H9 (cell line): ENCODE measurements around the gene DNAI1. TPM values are rescaled to one million over a fixed set of nuclear protein-coding genes. Genes with fewer than 3 reads are reported as not detected.

Source experiments
- DNase-seq: peaks from one replicate; pipeline ENCODE4 v3.0.0-alpha.2; 2017
- H2AFZ ChIP-seq: one replicate; pipeline ENCODE4 v1.6.1; 2013; ENCODE audit warnings: mild to moderate bottlenecking, low read length, control low read depth, moderate library complexity
- H2AK5ac ChIP-seq: 2 replicates; pipeline ENCODE4 v1.6.1; 2013; ENCODE audit warnings: low read length, control low read depth, mixed read lengths; ENCODE audit not compliant: insufficient read length
- H2BK120ac ChIP-seq: one replicate; pipeline ENCODE4 v1.6.1; 2013; ENCODE audit warnings: low read depth, mild to moderate bottlenecking, low read length, control low read depth, inconsistent platforms; ENCODE audit not compliant: poor library complexity, severe bottlenecking
- H2BK12ac ChIP-seq: 2 replicates; pipeline ENCODE4 v1.6.1; 2013; ENCODE audit warnings: low read length, control low read depth, mixed read lengths, low read depth; ENCODE audit not compliant: insufficient read length
- H2BK15ac ChIP-seq: 2 replicates; pipeline ENCODE4 v1.6.1; 2013; ENCODE audit warnings: low read depth, low read length, control low read depth
- H2BK20ac ChIP-seq: one replicate; pipeline ENCODE4 v1.6.1; 2013; ENCODE audit warnings: low read depth, mild to moderate bottlenecking, low read length, control low read depth, inconsistent platforms; ENCODE audit not compliant: poor library complexity, severe bottlenecking
- H2BK5ac ChIP-seq: 2 replicates; pipeline ENCODE4 v1.6.1; 2013; ENCODE audit warnings: low read length, control low read depth, mixed read lengths; ENCODE audit not compliant: insufficient read length
- H3K14ac ChIP-seq: 2 replicates; pipeline ENCODE4 v1.6.1; 2013; ENCODE audit warnings: low read length, control low read depth; ENCODE audit not compliant: insufficient read depth
- H3K18ac ChIP-seq: 2 replicates; pipeline ENCODE4 v1.6.1; 2013; ENCODE audit warnings: low read depth, mild to moderate bottlenecking, mixed read lengths, low read length, control low read depth; ENCODE audit not compliant: insufficient read length
- H3K23ac ChIP-seq: 2 replicates; pipeline ENCODE4 v1.6.1; 2013; ENCODE audit warnings: low read length, control low read depth, mixed read lengths, low read depth; ENCODE audit not compliant: insufficient read length
- H3K23me2 ChIP-seq: 2 replicates; pipeline ENCODE4 v1.6.1; 2013; ENCODE audit warnings: low read depth, mild to moderate bottlenecking, mixed read lengths, low read length, control low read depth; ENCODE audit not compliant: insufficient read length, poor library complexity, severe bottlenecking
- H3K27ac ChIP-seq: 2 replicates; pipeline ENCODE4 v1.5.1; 2013; ENCODE audit warnings: low read length, control low read depth, mixed read lengths, low read depth; ENCODE audit not compliant: insufficient read length
- H3K27me3 ChIP-seq: 2 replicates; pipeline ENCODE4 v1.6.1; 2013; ENCODE audit warnings: low read length, control low read depth, inconsistent platforms; ENCODE audit not compliant: insufficient read depth
- H3K4ac ChIP-seq: 2 replicates; pipeline ENCODE4 v1.6.1; 2013; ENCODE audit warnings: low read depth, mild to moderate bottlenecking, control low read depth, inconsistent platforms, low read length, moderate library complexity
- H3K4me1 ChIP-seq: 2 replicates; pipeline ENCODE4 v1.6.1; 2013; ENCODE audit warnings: low read length, control low read depth, inconsistent platforms; ENCODE audit not compliant: insufficient read depth
- H3K4me2 ChIP-seq: 2 replicates; pipeline ENCODE4 v1.6.1; 2013; ENCODE audit warnings: low read length, control low read depth, mixed read lengths; ENCODE audit not compliant: insufficient read length, insufficient read depth
- H3K56ac ChIP-seq: 2 replicates; pipeline ENCODE4 v1.6.1; 2013; ENCODE audit warnings: low read depth, mild to moderate bottlenecking, mixed read lengths, low read length, control low read depth; ENCODE audit not compliant: insufficient read length
- H3K79me1 ChIP-seq: 2 replicates; pipeline ENCODE4 v1.6.1; 2013; ENCODE audit warnings: low read depth, mild to moderate bottlenecking, moderate library complexity, low read length, control low read depth, inconsistent platforms; ENCODE audit not compliant: insufficient read depth, poor library complexity, severe bottlenecking
- H3K79me2 ChIP-seq: 2 replicates; pipeline ENCODE4 v1.6.1; 2013; ENCODE audit warnings: low read length, control low read depth, inconsistent platforms; ENCODE audit not compliant: insufficient read depth
- H3K9ac ChIP-seq: 2 replicates; pipeline ENCODE4 v1.6.1; 2013; ENCODE audit warnings: low read length, control low read depth, mixed read lengths; ENCODE audit not compliant: insufficient read length; ENCODE audit errors: extremely low read depth
- H3K9me3 ChIP-seq: one replicate; pipeline ENCODE4 v1.6.1; 2013; ENCODE audit warnings: low read depth, low read length, inconsistent platforms; ENCODE audit not compliant: control insufficient read depth
- H3T11ph ChIP-seq: one replicate; pipeline ENCODE4 v1.6.1; 2013; ENCODE audit warnings: mild to moderate bottlenecking, low read length, control low read depth, inconsistent platforms
- H4K20me1 ChIP-seq: one replicate; pipeline ENCODE4 v1.6.1; 2013; ENCODE audit not compliant: control insufficient read depth, insufficient read length, insufficient read depth
- H4K5ac ChIP-seq: 2 replicates; pipeline ENCODE4 v1.6.1; 2013; ENCODE audit warnings: low read depth, mild to moderate bottlenecking, mixed read lengths, low read length, control low read depth; ENCODE audit not compliant: insufficient read length
- H4K8ac ChIP-seq: replicated peaks from 2 replicates; pipeline ENCODE4 v1.6.1; 2013; ENCODE audit warnings: low read length, control low read depth, mixed read lengths, low read depth; ENCODE audit not compliant: insufficient read length
- H4K91ac ChIP-seq: 2 replicates; pipeline ENCODE4 v1.6.1; 2013; ENCODE audit warnings: low read depth, mild to moderate bottlenecking, moderate library complexity, mixed read lengths, low read length, control low read depth; ENCODE audit not compliant: insufficient read length
- H3K27ac Mint-ChIP-seq, 3 experiments: 2 replicates in 2 of 3; 3 replicates in 1 of 3; pipeline ENCODE4 v1.8.0; 2020 to 2021; ENCODE audit warnings: mixed read lengths in 3 of 3, mild to moderate bottlenecking in 1 of 3, moderate library complexity in 1 of 3
- H3K27me3 Mint-ChIP-seq: 2 replicates; pipeline ENCODE4 v1.8.0; 2021; ENCODE audit warnings: low read depth, mild to moderate bottlenecking, moderate library complexity, mixed read lengths
- H3K36me3 Mint-ChIP-seq, 3 experiments: 2 replicates in 2 of 3; 3 replicates in 1 of 3; pipeline ENCODE4 v1.8.0; 2020 to 2021; ENCODE audit warnings: low read depth in 3 of 3, mixed read lengths in 3 of 3; ENCODE audit not compliant: insufficient read depth in 1 of 3
- H3K4me1 Mint-ChIP-seq, 2 experiments: 2 replicates each; pipeline ENCODE4 v1.8.0; 2020; ENCODE audit warnings: mixed read lengths in 2 of 2
- H3K4me3 Mint-ChIP-seq, 2 experiments: 2 replicates in 1 of 2; 3 replicates in 1 of 2; pipeline ENCODE4 v1.8.0; 2020 to 2021; ENCODE audit warnings: mild to moderate bottlenecking in 2 of 2, mixed read lengths in 2 of 2, moderate library complexity in 1 of 2
- H3K9me3 Mint-ChIP-seq, 2 experiments: 2 replicates in 1 of 2; 3 replicates in 1 of 2; pipeline ENCODE4 v1.8.0; 2020; ENCODE audit warnings: mild to moderate bottlenecking in 2 of 2, mixed read lengths in 2 of 2, moderate library complexity in 1 of 2
- WGBS: extraction: QIAGEN DNeasy Blood & Tissue Kit; methylation state at CpG from one replicate; pipeline ENCODE4 v1.1.7; 2013; ENCODE audit warnings: missing lambda C conversion rate, low lambda C conversion rate, mixed read lengths; ENCODE audit not compliant: insufficient read length; ENCODE audit errors: extremely low coverage; 5-methylcytosine and 5-hydroxymethylcytosine counted together
- total RNA-seq: library from RNA; stranded (reverse); gene quantifications from 2 replicates; pipeline ENCODE4 v1.2.1, GENCODE V29; 2021
- TF ChIP-seq, protein P1 (sequence below): fragments of 200-600 bp; sonication (generic); conservative IDR thresholded peaks from 3 replicates; pipeline ENCODE4 v1.8.0; 2021; ENCODE audit warnings: antibody characterized with exemption, mild to moderate bottlenecking

Gene DNAI1
- total RNA-seq, 1 experiment from 2014 or later, result 0.22 TPM

DNA sequence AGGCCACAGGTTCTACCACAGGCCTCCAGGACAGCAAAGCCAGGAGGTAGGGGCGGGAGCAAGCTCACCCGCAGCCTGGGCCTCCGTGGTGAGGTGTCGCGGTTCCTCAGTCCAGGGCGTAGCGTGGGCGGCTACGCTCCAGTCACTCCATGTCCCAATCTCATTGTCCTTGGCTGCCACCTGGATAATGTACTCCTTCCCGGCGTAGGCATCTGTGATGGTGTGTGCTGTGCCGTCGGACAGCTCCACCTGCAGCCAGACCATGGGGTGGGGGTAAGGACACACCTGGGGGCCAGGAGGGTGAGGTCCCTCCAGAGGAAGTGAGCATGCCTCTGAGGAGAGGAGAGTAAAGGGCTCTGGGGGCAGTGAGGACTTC, 94.0 kb downstream of the DNAI1 start:
- no peak overlapping the region; a peak in 1 of 7 replicates for H3K27ac Mint-ChIP-seq
- H3K79me2 ChIP-seq, result no peaks in the 10 kb centered on the region
- H3K4me1 ChIP-seq, result peaks cover 5% of the 10 kb centered on the region; the same call in 1 of the 2 replicates
- no peak overlapping the region for H3K18ac ChIP-seq
- H4K5ac ChIP-seq, result no peak overlapping the region
- no peaks in the 10 kb centered on the region for H3K23me2 ChIP-seq
- no peak overlapping the region for H2BK15ac ChIP-seq
- H2BK20ac ChIP-seq, result no peak overlapping the region
- no peak overlapping the region for H2BK120ac ChIP-seq
- no peak overlapping the region for H3T11ph ChIP-seq
- TF ChIP-seq, protein P1, sequence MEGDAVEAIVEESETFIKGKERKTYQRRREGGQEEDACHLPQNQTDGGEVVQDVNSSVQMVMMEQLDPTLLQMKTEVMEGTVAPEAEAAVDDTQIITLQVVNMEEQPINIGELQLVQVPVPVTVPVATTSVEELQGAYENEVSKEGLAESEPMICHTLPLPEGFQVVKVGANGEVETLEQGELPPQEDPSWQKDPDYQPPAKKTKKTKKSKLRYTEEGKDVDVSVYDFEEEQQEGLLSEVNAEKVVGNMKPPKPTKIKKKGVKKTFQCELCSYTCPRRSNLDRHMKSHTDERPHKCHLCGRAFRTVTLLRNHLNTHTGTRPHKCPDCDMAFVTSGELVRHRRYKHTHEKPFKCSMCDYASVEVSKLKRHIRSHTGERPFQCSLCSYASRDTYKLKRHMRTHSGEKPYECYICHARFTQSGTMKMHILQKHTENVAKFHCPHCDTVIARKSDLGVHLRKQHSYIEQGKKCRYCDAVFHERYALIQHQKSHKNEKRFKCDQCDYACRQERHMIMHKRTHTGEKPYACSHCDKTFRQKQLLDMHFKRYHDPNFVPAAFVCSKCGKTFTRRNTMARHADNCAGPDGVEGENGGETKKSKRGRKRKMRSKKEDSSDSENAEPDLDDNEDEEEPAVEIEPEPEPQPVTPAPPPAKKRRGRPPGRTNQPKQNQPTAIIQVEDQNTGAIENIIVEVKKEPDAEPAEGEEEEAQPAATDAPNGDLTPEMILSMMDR, result no peak
- no peak overlapping the region for H3K23ac ChIP-seq
- no peak overlapping the region for H3K14ac ChIP-seq
- H2BK5ac ChIP-seq, result no peak overlapping the region
- H3K27me3 ChIP-seq, result no peaks in the 10 kb centered on the region
- H2AFZ ChIP-seq, result no peak overlapping the region
- no peak overlapping the region for H3K4me2 ChIP-seq
- H3K4me3 Mint-ChIP-seq, result no peak overlapping the region
- no peak overlapping the region for H3K27ac ChIP-seq
- H4K20me1 ChIP-seq, result no peaks in the 10 kb centered on the region
- no peak overlapping the region for H2AK5ac ChIP-seq
- DNase-seq, result no peak
- WGBS, result no CpG with 5 or more reads among the region's 13 CpGs
- no peaks in the 10 kb centered on the region for H3K9me3 ChIP-seq
- no peak overlapping the region for H2BK12ac ChIP-seq
- no peaks in the 10 kb centered on the region; a peak in 1 of 5 replicates for H3K9me3 Mint-ChIP-seq
- H3K79me1 ChIP-seq, result no peaks in the 10 kb centered on the region
- H3K4ac ChIP-seq, result no peak overlapping the region
- H4K8ac ChIP-seq, result no peak overlapping the region
- H3K27me3 Mint-ChIP-seq, result peaks cover 9% of the 10 kb centered on the region
- no peaks in the 10 kb centered on the region for H3K36me3 Mint-ChIP-seq
- H3K56ac ChIP-seq, result no peak overlapping the region
- H4K91ac ChIP-seq, result no peak overlapping the region
- H3K4me1 Mint-ChIP-seq, result peaks cover 17 to 31% of the 10 kb centered on the region in 2 experiments
- H3K9ac ChIP-seq, result no peak overlapping the region
